Measurements from ENCODE around the gene SMAD3.
"Not testable (repeated sequence)": the region's sequence is repeated elsewhere in the genome, so short reads cannot be mapped to it uniquely, and the experiment has no call there.

SMAD3 gene

GRCh38 chr15:67065531-67066005, at the start of gene SMAD3:
TSS of gene SMAD3 (plus strand) at chr15:67065602. CDS start at chr15:67066155, 553 bp downstream.
- DNase-seq = peak; percentile 18

GRCh38 chr15:67017311-67017710, 48.1 kb upstream of the SMAD3 start:
- peak; percentile 27 for DNase-seq

- no peak for DNase-seq
Observed at GRCh38 chr15:67018026-67018425, 47.4 kb upstream of the SMAD3 start.

GRCh38 chr15:67018441-67018840, 47.0 kb upstream of the SMAD3 start:
- no peak for DNase-seq

GRCh38 chr15:67019069-67019468, 46.3 kb upstream of the SMAD3 start:
- DNase-seq = no peak

GRCh38 chr15:67019884-67020520, 45.4 kb upstream of the SMAD3 start:
- DNase-seq = no peak

GRCh38 chr15:67020668-67021067, 44.7 kb upstream of the SMAD3 start:
- DNase-seq = not testable (repeated sequence)

GRCh38 chr15:67021455-67021854, 43.9 kb upstream of the SMAD3 start:
- DNase-seq = no peak

GRCh38 chr15:67022587-67023105, 42.8 kb upstream of the SMAD3 start:
- no peak for DNase-seq

GRCh38 chr15:67023517-67024313, 41.7 kb upstream of the SMAD3 start:
- DNase-seq = no peak

- DNase-seq = no peak
Observed at GRCh38 chr15:67024314-67024997, 40.9 kb upstream of the SMAD3 start.

- DNase-seq = no peak
Observed at GRCh38 chr15:67024998-67025368, 40.4 kb upstream of the SMAD3 start.

- peak; percentile 9 for DNase-seq
Observed at GRCh38 chr15:67025719-67026609, 39.4 kb upstream of the SMAD3 start.

- no peak for DNase-seq
Observed at GRCh38 chr15:67026610-67026967, 38.8 kb upstream of the SMAD3 start.

GRCh38 chr15:67028440-67028839, 37.0 kb upstream of the SMAD3 start:
- DNase-seq = not testable (repeated sequence)

- peak; percentile 98 for DNase-seq
Observed at GRCh38 chr15:67030036-67030762, 35.2 kb upstream of the SMAD3 start.

GRCh38 chr15:67031331-67031730, 34.1 kb upstream of the SMAD3 start:
- no peak for DNase-seq

- DNase-seq = no peak
Observed at GRCh38 chr15:67032608-67033007, 32.8 kb upstream of the SMAD3 start.

- no peak for DNase-seq
Observed at GRCh38 chr15:67033012-67033411, 32.4 kb upstream of the SMAD3 start.

GRCh38 chr15:67033571-67034044, 31.8 kb upstream of the SMAD3 start:
- DNase-seq = no peak

GRCh38 chr15:67035886-67036285, 29.5 kb upstream of the SMAD3 start:
- DNase-seq = no peak

Measured in NCI-H2171 (cell line).